Kidney tubule cell (primary cell): ENCODE measurements around the gene SPNS1.
"Not testable (repeated sequence)": the region's sequence is repeated elsewhere in the genome, so short reads cannot be mapped to it uniquely, and the experiment has no call there.

ENCODE experiments used
- DNase-seq: peaks from one replicate; pipeline ENCODE4 v3.0.0-alpha.2; 2018; ENCODE audit warnings: low spot score

Gene SPNS1, protein sequence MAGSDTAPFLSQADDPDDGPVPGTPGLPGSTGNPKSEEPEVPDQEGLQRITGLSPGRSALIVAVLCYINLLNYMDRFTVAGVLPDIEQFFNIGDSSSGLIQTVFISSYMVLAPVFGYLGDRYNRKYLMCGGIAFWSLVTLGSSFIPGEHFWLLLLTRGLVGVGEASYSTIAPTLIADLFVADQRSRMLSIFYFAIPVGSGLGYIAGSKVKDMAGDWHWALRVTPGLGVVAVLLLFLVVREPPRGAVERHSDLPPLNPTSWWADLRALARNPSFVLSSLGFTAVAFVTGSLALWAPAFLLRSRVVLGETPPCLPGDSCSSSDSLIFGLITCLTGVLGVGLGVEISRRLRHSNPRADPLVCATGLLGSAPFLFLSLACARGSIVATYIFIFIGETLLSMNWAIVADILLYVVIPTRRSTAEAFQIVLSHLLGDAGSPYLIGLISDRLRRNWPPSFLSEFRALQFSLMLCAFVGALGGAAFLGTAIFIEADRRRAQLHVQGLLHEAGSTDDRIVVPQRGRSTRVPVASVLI

DNA sequence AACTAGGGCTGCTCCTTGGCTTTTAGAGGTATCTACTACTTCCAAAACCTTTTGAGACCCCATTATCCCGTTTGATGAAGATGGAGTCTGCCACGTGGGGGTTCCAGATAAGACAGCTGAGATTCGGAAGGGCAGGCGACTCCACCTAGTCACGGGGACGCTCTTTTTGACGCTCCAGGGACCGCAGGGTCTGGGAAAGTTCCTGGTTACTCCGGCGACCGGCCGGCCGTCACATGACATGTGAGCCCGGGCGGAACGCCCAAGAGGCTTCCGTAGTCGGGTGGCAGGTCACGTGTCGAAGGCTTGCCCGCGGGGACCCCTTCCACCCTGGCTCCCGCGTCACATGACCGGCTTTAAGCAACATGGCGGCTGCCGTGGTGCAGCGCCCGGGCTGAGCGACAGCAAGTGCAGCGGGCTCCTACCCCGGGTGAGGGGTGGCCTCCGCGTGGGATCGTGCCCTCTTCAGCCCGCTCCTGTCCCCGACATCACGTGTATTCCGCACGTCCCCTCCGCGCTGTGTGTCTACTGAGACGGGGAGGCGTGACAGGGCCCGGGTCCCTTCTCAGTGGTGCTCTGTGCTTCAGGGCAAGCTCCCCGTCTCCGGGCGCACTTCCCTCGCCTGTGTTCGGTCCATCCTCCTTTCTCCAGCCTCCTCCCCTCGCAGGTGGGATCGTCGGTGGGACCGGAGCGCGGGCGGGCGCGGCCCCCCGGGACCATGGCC, at the start of gene SPNS1:
Gene SPNS1 (plus strand): TSS at position 342 of the 721 bp plus-strand sequence. CDS start 374 bp downstream, at position 716.
- peak; percentile 96 for DNase-seq

DNA sequence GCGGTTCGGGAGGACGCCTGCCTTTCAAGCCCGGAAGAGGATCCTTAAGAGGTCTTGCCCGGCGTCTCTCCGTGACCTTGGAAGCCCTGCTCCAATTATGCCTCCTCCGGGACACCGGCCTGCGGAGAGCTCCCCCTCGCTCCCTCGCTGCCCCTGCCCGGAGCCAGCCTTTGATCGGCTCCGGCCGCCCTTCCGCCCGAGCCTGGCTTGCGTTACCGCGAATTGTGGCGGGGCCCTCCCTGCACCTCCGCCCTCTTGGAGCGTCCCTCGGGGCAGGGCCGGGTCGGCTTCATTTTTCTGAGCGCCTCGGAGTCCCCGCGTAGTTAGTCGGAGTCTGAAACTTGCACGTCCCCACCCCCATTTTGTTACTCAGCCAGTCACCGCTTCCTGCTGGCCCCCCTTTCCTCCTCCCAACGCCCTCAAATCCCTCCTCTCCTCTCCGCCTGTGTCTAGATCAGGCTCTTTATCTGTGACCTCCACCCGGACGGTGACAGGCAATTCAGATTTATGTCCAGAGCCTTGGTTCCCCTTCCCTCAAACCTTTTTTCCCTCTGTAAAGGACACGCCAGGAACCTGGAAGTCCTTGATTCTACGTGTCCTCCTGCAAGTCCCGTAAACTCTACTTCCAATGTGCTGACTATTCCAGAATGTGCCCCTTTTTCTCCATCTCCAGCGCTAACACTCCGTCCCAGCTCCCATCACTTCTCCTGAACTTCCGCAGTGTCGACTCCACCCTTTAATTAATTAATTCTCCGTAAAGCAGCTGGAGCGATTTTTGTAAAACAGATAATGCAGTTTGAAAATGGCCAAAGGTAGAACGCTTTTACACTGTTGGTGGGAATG, 49.0 kb upstream of the SPNS1 start:
- DNase-seq = peak; percentile 79

DNA sequence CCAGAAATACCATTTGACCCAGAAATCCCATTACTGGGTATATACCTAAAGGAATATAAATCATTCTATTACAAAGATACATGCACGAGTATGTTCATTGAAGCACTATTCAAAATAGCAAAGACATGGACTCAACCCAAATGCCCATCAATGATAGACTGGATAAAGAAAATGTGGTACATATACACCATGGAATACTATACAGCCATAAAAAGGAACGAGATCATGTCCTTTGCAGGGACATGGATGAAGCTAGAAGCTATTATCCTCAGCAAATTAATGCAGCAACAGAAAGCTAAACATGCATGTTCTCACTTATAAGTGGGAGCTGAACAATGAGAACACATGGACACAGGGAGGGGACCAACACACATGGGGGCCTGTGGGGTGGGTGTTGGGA, 48.3 kb upstream of the SPNS1 start:
- not testable (repeated sequence) for DNase-seq

DNA sequence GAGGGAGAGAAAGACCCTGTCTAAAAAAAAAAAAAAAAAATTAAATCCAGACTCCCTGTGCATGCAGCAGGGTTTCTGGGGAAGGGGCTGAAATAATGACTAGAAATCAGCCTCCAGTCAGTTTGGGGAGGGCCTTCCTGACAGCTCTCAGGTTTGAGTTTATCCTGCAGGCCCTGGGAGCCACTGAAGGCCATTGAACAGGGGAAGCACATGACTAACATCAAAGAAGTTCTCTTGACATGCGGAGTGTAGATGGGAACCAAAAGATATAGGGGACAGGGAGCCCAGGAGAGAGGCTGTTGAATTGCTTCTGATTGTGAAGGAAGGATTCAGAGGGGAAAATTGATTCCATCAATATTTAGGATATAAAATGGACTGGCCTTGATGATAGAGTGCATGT, 46.8 kb upstream of the SPNS1 start:
- DNase-seq = no peak

DNA sequence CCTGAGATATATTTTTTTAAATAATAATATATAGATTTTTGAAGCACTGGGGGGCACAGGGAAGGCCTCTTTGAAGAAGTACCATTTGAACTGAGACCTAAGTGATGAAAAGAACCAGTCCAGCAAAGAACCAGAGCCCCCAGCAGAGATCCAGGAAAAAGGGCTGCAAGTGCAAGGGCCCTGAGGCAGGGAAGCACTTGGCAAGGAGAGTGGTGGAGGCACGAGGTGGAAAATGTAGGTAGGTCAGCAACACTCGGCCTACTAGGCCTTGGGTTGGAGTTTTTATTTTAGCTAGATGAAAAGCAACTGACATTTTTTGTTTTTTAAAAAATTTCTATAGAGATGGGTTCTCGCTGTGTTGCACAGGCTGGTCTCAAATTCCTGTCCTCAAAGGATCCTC, 44.4 kb upstream of the SPNS1 start:
- no peak for DNase-seq

DNA sequence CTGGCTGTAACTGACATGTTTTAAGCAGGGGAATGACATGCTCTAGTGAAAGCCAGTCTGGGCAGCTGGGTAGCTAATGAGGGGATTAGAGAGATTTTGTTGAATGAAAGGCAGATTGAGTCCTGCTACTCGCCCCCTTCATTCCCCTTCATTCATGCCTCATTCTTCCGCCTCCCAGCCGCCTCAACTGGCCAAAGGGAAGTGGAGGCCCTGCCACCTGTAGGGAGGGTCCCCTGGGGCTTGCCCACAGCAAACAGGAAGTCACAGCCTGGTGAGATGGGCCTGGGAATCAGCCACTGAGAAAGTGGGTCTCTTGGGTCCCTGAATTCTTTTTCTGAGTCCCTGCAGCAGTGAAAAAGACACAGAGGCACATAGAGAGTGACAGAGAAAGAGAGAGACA, 43.9 kb upstream of the SPNS1 start:
- no peak for DNase-seq

DNA sequence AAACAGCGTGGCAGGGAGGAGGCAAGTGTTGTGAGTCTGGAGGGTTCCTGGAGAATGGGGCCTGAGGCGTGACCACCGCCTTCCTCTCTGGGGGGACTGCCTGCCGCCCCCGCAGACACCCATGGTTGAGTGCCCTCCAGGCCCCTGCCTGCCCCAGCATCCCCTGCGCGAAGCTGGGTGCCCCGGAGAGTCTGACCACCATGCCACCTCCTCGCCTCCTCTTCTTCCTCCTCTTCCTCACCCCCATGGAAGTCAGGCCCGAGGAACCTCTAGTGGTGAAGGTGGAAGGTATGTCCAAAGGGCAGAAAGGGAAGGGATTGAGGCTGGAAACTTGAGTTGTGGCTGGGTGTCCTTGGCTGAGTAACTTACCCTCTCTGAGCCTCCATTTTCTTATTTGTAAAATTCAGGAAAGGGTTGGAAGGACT, 42.8 kb upstream of the SPNS1 start, which contains the start of gene CD19:
Gene CD19 (plus strand): TSS at position 171 of the 425 bp plus-strand sequence. CDS start 30 bp downstream, at position 201.
- DNase-seq = no peak

DNA sequence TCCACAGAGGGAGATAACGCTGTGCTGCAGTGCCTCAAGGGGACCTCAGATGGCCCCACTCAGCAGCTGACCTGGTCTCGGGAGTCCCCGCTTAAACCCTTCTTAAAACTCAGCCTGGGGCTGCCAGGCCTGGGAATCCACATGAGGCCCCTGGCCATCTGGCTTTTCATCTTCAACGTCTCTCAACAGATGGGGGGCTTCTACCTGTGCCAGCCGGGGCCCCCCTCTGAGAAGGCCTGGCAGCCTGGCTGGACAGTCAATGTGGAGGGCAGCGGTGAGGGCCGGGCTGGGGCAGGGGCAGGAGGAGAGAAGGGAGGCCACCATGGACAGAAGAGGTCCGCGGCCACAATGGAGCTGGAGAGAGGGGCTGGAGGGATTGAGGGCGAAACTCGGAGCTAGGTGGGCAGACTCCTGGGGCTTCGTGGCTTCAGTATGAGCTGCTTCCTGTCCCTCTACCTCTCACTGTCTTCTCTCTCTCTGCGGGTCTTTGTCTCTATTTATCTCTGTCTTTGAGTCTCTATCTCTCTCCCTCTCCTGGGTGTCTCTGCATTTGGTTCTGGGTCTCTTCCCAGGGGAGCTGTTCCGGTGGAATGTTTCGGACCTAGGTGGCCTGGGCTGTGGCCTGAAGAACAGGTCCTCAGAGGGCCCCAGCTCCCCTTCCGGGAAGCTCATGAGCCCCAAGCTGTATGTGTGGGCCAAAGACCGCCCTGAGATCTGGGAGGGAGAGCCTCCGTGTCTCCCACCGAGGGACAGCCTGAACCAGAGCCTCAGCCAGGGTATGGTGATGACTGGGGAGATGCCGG, 42.0 kb upstream of the SPNS1 start:
- DNase-seq = no peak

DNA sequence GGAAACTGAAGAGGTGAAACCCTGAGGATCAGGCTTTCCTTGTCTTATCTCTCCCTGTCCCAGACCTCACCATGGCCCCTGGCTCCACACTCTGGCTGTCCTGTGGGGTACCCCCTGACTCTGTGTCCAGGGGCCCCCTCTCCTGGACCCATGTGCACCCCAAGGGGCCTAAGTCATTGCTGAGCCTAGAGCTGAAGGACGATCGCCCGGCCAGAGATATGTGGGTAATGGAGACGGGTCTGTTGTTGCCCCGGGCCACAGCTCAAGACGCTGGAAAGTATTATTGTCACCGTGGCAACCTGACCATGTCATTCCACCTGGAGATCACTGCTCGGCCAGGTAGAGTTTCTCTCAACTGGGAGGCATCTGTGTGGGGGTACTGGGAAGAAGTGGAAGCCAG, 41.4 kb upstream of the SPNS1 start:
- no peak for DNase-seq

DNA sequence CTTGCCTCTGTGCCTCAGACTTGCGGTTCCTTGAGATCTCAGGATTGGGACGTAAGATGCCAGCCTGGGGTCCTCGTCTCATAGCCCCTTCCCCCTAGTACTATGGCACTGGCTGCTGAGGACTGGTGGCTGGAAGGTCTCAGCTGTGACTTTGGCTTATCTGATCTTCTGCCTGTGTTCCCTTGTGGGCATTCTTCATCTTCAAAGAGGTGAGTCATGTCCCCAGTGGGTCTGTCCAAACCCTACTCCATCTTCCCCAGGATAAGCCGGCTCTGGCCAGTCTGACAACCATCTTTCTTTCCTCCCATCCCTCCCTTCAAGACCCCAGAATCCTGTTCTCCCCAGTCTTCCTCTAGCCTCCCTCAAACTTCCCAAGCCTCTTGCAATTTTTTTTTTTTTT, 39.2 kb upstream of the SPNS1 start:
- no peak for DNase-seq

DNA sequence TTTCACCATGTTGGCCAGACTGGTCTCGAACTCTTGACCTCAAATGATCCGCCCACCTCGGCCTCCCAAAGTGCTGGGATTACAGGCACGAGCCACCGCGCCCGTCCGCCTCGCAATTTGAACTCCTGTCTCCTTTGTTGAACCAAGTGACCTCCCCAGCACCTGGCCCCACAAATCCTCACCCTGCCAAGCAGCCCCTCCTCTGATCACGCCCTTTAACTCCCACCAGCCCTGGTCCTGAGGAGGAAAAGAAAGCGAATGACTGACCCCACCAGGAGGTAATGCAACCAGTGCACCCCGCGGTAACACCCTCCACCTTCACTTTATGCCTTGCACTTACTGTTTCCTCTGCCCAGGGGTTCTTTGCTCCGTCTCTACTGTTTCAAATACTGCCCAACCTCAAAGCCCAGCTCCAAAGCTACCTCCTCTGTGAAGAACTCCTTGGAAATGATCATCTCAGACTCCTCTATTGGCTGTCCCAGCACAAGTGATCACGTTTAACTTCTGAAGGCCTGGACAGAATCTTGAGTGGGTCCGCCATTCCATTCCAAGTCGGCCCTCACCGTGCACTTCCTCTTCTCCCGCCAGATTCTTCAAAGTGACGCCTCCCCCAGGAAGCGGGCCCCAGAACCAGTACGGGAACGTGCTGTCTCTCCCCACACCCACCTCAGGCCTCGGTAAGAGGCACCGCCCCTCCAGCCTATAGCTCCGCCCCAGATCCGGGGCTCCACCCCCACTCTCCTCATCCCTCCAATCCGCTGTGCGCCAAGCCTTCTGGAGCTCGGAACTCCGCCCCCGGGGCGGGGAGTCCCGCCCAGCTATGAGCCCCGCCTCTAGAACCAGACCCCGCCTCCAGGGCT, 38.4 kb upstream of the SPNS1 start:
- DNase-seq = peak; percentile 51

DNA sequence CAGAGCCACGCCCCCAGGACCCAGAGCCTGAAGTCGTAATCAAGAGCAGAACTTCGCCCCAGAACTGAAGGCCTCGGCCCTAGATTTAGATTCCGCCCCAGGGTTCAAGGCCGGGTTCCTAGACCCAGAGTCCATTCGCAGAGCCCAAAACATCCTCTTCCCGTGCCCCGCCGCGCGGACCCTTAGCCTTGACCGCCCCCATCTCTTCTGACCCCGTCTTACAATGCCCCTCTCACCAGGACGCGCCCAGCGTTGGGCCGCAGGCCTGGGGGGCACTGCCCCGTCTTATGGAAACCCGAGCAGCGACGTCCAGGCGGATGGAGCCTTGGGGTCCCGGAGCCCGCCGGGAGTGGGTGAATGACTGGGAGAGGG, 37.8 kb upstream of the SPNS1 start:
- DNase-seq = no peak

DNA sequence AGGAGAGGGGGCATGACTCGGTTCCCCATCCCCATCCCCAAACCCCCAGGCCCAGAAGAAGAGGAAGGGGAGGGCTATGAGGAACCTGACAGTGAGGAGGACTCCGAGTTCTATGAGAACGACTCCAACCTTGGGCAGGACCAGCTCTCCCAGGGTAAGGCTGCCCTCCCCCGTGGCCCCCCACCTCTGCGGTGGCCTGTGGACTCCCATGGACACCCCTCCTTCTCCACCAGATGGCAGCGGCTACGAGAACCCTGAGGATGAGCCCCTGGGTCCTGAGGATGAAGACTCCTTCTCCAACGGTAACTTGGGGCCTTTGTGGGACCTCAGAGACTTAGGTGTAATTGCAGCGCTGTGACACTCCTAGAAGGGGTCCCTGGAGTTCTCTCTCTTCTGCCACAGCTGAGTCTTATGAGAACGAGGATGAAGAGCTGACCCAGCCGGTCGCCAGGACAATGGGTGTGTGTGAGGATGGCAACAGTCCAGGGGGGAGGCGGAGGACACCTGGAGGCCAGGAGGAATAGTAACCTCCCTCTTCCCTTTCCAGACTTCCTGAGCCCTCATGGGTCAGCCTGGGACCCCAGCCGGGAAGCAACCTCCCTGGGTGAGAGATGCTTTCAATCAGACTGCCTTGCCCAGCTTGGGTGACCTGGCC, 37.2 kb upstream of the SPNS1 start:
- no peak for DNase-seq

DNA sequence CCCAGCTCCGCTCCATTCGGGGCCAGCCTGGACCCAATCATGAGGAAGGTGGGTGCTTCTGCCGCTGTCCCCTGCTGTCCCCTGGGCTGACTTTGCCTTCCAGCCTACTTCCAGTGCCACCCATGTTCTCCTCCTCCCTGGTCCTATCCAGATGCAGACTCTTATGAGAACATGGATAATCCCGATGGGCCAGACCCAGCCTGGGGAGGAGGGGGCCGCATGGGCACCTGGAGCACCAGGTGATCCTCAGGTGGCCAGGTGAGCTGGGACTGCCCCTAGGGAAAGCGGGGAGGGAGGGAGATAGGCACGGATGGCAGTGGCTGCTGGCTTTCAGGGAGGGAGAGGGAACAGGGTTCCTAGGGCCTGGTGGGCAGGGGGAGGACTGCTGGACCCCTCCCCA, 35.9 kb upstream of the SPNS1 start:
- no peak for DNase-seq

DNA sequence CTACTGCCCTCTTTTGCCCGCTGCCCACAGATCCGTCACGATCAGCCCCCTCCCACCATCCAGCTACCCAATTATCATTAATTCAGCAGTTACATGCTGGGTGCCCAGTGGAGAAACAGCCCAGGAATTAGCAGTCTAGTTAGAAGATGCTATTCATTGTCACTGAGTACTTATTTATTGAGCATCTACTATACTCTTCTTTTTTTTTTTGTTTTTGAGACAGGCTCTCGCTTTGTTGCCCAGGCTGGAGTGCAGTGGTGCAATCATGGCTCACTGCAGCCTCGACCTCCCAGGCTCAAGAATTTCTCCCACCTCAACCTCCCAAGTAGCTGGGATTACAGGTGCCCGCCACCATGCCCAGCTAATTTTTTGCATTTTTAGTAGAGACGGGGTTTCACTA, 34.8 kb upstream of the SPNS1 start:
- DNase-seq = not testable (repeated sequence)

DNA sequence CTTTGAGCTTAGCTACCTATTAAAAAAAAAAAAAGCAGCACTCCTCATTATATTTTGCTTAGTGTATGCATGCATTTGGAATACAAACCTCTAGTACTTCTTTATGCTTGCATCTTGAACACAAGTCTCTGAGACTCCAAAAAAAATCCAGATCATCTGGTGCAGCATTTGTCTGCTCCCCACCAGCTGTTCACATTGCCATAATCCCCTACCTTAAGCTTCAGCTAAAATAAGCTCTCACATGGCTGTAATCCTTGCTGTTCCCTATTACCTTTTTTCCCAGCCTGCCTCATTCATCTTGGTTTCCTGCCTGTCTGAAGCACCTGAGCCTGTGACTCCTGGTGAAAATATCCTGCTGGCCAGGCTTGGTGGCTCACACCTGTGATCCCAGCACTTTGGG, 31.3 kb upstream of the SPNS1 start:
- DNase-seq = no peak

DNA sequence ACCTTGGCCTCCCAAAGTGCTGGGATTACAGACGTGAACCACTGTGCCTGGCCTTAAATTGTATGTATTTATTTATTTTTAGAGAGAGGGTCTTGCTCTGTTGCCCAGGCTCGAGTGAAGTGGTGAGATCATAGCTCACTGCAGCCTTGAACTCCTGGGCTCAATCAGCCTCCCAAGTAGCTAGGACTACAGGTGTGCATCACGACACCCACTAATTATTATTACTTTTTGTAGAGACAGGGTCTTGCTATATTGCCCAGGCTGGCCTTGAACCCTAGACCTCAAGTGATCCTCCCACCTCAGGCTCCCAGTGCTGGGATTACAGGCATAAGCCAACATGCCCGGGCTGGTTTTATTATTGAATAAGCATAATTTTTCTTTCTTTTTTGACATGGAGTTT, 27.9 kb upstream of the SPNS1 start:
- DNase-seq = no peak

DNA sequence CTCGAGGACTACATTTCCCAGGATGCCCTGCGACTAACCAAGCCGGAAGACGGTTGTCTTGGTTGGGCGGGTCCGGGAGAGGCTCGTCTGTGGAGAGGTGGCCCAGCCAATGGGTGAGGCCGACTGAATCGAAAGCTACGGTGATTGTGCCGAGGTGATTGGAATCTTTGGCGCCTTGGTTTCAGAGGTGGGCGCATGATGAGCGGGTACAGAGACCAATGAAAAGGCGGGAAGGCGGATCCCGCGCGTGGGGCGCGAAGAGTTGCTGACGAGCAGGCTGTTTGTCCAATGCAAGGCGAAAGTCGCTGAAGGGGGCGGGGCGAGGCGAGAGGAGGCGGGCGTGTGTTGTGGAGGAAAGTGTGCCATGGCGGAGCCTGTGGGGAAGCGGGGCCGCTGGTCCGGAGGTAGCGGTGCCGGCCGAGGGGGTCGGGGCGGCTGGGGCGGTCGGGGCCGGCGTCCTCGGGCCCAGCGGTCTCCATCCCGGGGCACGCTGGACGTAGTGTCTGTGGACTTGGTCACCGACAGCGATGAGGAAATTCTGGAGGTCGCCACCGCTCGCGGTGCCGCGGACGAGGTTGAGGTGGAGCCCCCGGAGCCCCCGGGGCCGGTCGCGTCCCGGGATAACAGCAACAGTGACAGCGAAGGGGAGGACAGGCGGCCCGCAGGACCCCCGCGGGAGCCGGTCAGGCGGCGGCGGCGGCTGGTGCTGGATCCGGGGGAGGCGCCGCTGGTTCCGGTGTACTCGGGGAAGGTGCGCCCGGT, 23.7 kb upstream of the SPNS1 start, which contains the start of gene NFATC2IP:
Gene NFATC2IP (plus strand): TSS at position 290 of the 762 bp plus-strand sequence. CDS start 75 bp downstream, at position 365.
- DNase-seq = peak; percentile 100

DNA sequence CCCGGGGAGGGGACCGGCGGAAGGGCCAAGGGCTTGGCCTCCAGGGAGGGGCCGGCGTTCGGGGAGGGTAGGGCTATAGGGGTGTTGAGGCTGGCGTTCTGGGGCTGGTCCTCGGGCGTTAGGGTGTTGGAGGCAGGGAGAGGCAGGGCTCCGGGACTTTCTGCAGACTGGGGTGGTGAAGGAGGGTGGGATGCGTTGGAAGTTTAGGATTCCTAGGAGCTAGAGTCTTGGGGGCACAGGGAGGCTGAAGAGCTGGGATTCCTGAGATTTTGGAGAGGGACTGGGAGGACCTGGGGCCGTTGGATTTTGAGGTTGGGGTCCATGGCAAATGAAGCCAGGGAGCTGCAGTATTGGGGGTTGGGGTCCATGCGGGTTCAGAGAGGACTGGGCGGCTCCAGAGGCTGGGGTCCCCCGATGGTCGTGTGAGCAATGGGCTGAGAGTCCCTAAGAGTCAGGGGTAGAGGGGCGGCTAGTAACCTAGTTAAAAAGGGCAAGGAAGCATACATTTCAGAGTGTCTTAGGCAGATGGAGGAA, 23.1 kb upstream of the SPNS1 start:
- DNase-seq = no peak
